Endometrial microvascular endothelial cells (primary cell): Measurements from ENCODE around the gene FNTB. TPM values are rescaled to one million over a fixed set of nuclear protein-coding genes. Genes with fewer than 3 reads are reported as not detected.

Experiments used
- in situ Hi-C: cut with HindIII; loops from 2 replicates; pipeline ENCODE4 v1.10.0; 2017; ENCODE audit warnings: low sequenced_read_pairs, low pct_unique_long_range_greater_than_20kb; ENCODE audit errors: inconsistent ontology term
- total RNA-seq: library from RNA; depleted of rRNA; stranded (reverse); fragments of >200 nt; gene quantifications from one replicate; pipeline ENCODE4 v1.2.3, GENCODE V29; 2015; ENCODE audit errors: inconsistent ontology term

Gene FNTB
- total RNA-seq, 1 donor from 2014 or later, result 14.3 TPM

DNA sequence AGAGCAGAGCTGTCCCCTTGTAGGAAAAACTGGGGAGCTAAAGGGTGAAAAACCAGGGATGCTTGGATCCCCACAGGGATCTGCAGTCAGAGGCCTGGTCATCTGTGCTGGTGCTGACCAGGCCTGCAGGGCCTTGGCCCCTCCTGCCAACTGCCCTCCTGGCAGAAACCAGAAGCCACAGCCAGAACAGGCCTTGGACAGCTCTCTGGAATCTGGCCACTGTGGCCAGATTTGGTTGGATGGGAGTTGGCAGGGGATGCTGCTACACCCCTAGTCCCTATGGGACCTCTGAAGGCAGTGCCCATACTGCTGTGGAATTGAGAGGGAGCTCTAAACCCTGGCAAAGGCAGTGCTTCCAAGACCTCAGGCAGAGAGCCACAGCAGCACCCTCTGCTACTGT is 35.0 kb upstream of the FNTB start:
- in situ Hi-C loops, result no loop called here

- in situ Hi-C loops, result no loop called here
Observed at GRCh38 chr14:64952598-64953309, 33.9 kb upstream of the FNTB start.

- in situ Hi-C loops, result no loop called here
Observed at GRCh38 chr14:64953310-64953654, 33.4 kb upstream of the FNTB start.

GRCh38 chr14:64953661-64954060 is 33.0 kb upstream of the FNTB start:
- in situ Hi-C loops, result no loop called here

DNA sequence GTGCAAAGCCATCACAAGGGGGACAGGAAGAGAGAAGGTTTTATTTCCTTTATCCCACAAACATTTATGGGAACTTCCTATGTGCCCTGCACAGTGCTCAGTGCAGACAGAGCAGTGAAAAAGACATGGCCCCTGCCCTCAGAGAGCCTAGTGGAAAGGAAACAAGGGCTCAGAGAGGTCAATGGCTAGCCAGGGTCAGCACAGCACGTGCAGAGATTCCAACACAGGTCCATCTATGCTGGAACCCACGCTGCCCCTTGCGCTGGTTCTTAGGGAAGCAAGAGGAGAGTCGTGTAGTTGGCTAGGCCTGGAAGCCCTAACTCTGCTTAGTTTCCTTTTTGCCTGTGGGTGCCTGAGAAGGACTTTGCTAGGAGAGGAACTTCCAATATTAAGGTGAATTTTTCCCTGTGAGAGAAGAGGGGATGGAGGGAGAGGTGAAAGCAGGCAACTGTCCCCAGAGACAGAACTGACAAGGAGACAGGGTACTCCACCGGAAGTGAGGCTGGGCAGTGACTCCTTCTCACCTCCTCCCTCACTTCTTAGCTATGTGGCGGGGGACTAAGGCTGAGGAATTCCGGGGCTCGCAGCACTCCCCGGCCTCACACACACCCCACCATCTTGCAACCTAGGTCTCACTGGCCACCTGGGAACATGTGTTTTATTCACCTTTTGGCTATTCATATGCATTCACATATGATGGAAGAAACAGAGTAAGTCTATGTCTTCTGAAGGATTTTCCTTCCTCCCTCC is 32.0 kb upstream of the FNTB start:
- in situ Hi-C loops, result no loop called here

DNA sequence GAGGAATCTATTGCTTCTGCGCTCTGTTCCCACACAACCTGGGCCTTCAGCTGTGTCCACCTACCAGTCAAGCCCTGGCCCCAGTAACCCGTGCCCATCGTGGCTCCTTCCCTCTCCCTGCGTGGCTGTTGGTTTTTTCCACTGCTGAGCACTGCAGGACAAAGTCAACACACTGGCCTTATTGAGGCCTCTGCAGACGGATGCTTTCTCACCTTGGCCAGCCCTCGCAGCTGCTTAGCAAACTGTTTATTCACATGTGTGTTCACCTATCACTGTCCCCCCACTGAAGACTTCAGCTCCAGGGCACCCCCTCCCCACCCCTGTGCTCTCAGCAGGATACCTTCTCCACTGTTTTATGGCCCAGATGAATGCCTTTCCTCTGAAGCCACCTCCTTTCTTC is 31.4 kb upstream of the FNTB start:
- in situ Hi-C loops, result no loop called here

DNA sequence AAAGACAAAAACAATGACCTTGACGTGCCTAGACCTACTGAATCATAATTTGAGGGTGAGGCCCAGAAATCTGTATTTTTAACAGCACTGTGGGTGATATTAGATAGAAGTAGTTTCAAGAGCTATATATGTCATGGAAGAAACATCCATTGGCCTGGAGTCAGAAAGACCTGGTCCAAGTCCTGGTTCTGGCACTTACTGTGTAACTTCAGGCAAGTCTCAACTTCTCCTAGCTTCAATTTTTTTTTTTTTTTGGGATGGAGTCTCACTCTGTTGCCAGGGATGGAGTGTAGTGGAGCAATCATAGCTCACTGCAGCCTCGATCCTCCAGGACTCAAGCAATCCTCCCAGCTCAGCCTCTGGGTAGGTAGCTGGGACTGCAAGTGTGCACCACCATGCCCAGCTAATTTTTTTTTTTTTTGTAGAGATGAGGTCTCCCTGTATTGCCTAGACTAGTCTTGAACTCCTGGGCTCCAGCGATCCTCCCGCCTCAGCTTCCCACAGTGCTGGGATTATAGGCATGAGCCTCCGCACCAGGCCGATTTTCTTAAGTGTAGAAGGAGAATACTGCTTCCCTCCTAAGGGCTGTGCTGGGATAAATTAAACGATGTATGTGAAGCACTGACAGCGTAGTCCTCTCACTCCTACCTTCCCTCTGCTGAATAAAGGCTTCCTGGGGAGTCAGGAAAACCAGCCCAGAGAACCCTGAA is 29.8 kb upstream of the FNTB start:
- in situ Hi-C loops, result no loop called here

DNA sequence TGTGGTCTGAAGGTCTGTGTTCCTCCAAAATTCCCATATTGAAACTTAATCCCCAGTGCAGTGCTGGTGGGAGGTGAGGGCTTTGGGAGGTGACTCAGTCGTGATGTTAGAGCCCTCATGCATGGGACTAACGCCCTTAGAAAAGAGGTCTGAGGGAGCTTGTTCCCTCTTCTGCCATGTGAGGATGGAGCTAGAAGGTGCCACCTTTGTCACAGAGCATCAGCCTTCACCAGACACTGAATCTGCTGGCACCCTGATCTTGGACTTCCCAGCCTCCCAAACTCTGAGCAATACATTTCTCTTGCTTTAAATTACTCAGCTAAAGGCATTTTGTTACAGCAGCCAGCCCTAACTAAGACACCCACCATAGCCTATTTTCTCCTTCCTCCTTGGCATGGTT is 28.5 kb upstream of the FNTB start:
- in situ Hi-C loops, result no loop called here

DNA sequence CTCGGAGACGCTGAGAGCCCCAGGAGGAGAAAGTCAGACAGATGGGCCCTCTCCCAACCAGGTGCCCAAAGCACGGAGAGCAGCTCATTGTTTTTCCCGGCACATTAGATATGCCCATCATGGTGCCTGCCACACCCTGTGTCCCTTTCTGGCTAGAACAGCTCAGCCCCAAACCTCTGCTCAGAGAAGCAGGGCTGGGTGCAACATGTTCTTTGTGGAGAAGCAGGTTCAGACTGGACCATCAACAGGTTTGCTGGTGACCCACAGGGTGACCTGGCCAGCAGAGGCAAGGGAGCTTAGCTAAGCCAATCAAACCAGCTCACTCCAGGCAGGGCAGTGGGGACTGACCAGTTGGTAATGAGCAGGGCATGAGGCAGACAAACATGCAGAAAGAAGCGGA is 28.0 kb upstream of the FNTB start:
- in situ Hi-C loops, result no loop called here

GRCh38 chr14:64960762-64961276 is 25.9 kb upstream of the FNTB start:
- in situ Hi-C loops, result no loop called here

GRCh38 chr14:64963611-64964010 is 23.1 kb upstream of the FNTB start:
- in situ Hi-C loops, result no loop called here

DNA sequence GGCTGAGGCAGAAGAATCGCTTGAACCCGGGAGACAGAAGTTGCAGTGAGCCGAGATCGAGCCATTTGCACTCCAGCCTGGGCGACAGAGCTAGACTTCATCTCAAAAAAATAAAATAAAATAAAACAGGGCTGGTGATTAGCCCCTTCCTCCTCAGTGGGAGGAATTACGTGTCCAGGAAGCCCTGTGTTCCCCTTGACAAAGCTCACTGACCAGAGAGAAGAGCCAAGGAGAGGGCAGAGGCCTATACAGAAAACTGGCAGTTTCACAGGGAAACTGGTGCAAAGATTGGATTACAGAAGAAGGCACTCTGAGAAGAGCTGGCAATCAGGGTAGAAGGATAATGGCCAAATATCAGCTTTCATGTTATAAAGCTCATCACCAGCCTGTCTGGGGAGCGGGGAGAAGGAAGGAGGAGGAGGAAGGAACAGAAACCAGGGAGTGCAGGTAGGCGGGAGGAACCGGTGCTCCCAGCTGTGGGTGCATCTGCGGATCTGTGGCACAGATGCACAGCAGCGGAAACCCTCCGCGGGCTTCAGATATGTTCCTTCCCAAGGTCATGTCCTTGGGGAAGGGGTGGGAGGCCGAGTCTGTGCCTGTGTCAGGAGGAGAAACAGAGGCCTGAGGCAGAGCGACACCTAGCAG is 21.2 kb upstream of the FNTB start:
- in situ Hi-C loops, result no loop called here

- in situ Hi-C loops, result no loop called here
Observed at GRCh38 chr14:64966976-64967375, 19.7 kb upstream of the FNTB start.

DNA sequence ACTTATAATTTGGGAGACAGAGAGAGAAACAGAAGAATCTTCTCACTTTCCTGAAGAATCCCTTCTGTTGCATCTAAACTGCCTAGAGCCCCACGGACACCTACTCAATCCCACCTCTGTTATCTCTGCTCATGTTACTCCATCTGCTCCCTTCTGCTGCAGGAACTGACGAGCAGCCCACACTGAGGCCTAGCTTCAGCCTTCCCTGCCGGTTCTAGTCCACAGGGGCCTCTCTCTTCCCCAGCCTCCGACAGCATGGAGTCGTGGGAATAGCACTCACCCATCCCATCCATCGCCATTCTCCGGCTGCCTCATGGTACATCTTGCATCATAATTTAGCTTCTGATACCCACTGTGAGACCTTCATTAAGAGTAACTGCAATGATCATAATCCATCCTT is 18.5 kb upstream of the FNTB start:
- in situ Hi-C loops, result no loop called here

DNA sequence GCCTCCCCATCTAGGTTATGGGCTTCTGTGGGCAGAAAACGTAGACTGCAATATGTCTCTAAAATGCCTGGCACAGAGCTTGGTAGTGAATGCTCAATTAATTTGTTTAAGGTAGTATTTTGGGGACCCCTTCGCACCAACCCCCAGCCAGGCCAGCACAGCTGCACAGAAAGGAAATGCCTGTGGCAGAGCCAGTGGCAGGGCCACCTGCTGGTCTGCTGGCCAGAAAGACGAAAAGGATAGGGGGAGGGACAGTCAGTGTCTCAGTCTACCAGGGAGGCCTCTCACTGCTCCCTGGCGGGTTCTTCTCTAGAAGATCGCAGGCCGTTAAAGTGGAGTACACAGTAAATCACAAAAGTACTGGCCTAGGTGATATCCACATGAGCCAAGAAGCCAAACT is 18.0 kb upstream of the FNTB start:
- in situ Hi-C loops, result no loop called here

- in situ Hi-C loops, result no loop called here
Observed at GRCh38 chr14:64970041-64970440, 16.7 kb upstream of the FNTB start.

DNA sequence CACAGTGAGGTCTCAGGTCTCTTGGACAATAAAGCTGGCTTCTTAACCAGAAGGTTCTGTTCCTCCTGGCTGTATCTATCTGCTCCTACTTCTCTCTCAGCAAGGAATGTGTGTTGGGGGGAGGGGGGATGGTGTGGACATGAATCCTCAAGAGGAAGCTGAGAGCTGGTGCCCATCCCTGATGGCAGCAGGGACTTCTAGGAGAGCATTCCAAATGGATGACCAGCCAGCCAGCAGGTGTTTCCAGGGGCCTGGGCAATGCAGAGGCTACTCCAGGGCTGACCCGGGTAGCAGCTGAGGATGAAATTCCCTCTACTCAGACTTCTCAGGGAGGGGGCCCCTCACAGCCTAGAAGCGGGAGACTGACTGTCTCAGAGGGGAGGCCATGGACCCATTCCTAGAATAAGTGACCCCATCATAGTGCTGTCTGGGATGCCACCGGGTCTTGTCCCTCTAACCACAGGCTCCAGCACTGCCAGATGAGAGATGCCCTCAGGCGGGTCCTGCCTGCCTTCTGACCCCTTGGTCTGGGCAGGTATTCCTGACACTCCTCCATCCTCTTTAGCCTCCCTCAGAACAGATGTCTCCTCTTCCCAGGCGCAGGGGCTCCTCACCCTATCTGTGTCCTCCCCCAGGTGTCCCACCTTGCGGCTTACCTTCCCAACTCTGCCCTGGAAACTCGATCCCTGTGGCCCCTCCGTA is 15.8 kb upstream of the FNTB start:
- in situ Hi-C loops, result no loop called here

DNA sequence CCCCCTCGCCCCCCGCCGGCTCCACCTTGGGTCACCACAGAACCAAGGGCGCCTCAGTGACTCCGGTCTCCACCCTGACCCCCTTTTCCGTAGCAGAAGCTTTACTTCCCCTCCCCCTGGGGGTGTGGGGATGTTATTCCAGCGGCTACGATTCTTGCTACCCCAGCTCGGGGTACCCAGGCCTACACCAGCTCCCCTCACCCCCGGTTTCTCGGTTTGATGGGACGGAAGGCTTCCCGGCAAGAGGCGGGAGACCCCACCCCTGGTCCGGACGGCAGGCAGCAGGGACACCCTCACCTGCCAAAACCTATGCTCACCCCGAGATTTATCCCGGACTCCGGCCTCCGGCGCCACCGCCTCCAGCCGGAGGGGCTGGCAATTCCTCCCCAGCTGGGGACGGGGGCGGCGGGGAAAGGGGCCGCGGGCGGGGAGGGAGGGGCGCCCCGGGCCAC is 15.2 kb upstream of the FNTB start:
- in situ Hi-C loops, result no loop called here
